ENCODE measurements around the gene RAD54L.

RAD54L gene

GRCh38 chr1:46285730-46286477 is 38.3 kb downstream of the RAD54L start:
- Histone ChIP-seq H3K36me3 (ENCODE audit: control insufficient read depth, insufficient read depth, low read length) (peaks cover 28% of the 10 kb centered on the region), H3K4me3 (replicated peaks; ENCODE audit: low read depth, low read length) (no peak overlapping the region), H3K27me3 (replicated peaks; ENCODE audit: control insufficient read depth, insufficient read depth, low read length) (no peaks in the 10 kb centered on the region)
- TF ChIP-seq CTCF (IDR thresholded peaks at IDR 0.05; ENCODE audit: insufficient read depth, low read length, poor library complexity, severe bottlenecking): no peak
- no peak for DNase-seq (ENCODE audit: extremely low read depth, insufficient read length)

- Histone ChIP-seq H3K4me3 (replicated peaks; ENCODE audit: low read depth, low read length) (no peak overlapping the region), H3K36me3 (ENCODE audit: control insufficient read depth, insufficient read depth, low read length) (peaks cover 19% of the 10 kb centered on the region), H3K27me3 (replicated peaks; ENCODE audit: control insufficient read depth, insufficient read depth, low read length) (no peaks in the 10 kb centered on the region)
- no peak for TF ChIP-seq CTCF (IDR thresholded peaks at IDR 0.05; ENCODE audit: insufficient read depth, low read length, poor library complexity, severe bottlenecking)
- DNase-seq (ENCODE audit: extremely low read depth, insufficient read length): no peak
Observed at GRCh38 chr1:46288485-46289133, 41.0 kb downstream of the RAD54L start.

- Histone ChIP-seq H3K36me3 (ENCODE audit: control insufficient read depth, insufficient read depth, low read length) (peaks cover 21% of the 10 kb centered on the region), H3K27me3 (replicated peaks; ENCODE audit: control insufficient read depth, insufficient read depth, low read length) (no peaks in the 10 kb centered on the region), H3K4me3 (replicated peaks; ENCODE audit: low read depth, low read length) (no peak overlapping the region)
- no peak for DNase-seq (ENCODE audit: extremely low read depth, insufficient read length)
- no peak for TF ChIP-seq CTCF (IDR thresholded peaks at IDR 0.05; ENCODE audit: insufficient read depth, low read length, poor library complexity, severe bottlenecking)
Observed at GRCh38 chr1:46289134-46289494, 41.6 kb downstream of the RAD54L start.

- H3K27me3 ChIP-seq (replicated peaks; ENCODE audit: control insufficient read depth, insufficient read depth, low read length): no peaks in the 10 kb centered on the region
- H3K4me3 ChIP-seq (replicated peaks; ENCODE audit: low read depth, low read length): no peak overlapping the region
- H3K36me3 ChIP-seq (ENCODE audit: control insufficient read depth, insufficient read depth, low read length): peaks cover 19% of the 10 kb centered on the region
- DNase-seq (ENCODE audit: extremely low read depth, insufficient read length): no peak
- TF ChIP-seq CTCF (IDR thresholded peaks at IDR 0.05; ENCODE audit: insufficient read depth, low read length, poor library complexity, severe bottlenecking): no peak
Observed at GRCh38 chr1:46289976-46290375, 42.4 kb downstream of the RAD54L start.

GRCh38 chr1:46295306-46295705 is 47.7 kb downstream of the RAD54L start:
- Histone ChIP-seq H3K4me3 (replicated peaks; ENCODE audit: low read depth, low read length) (no peak overlapping the region), H3K36me3 (ENCODE audit: control insufficient read depth, insufficient read depth, low read length) (peaks cover 12% of the 10 kb centered on the region), H3K27me3 (replicated peaks; ENCODE audit: control insufficient read depth, insufficient read depth, low read length) (no peaks in the 10 kb centered on the region)
- no peak for TF ChIP-seq CTCF (IDR thresholded peaks at IDR 0.05; ENCODE audit: insufficient read depth, low read length, poor library complexity, severe bottlenecking)
- no peak for DNase-seq (ENCODE audit: extremely low read depth, insufficient read length)
